OCI-LY3 (cell line): ENCODE measurements around the gene COG5.
A peak's percentile ranks its signal among the peaks of the same experiment; 100 is the strongest.

Experiments used
- H2AFZ ChIP-seq: fragments of 200-600, 300-600 bp; shearing (Covaris generic); 2 replicates; pipeline ENCODE4 v1.6.0; 2014; ENCODE audit warnings: antibody characterized with exemption, low read depth, low read length
- H3K27ac ChIP-seq: fragments of 200-600, 300-600 bp; sonication (generic); 2 replicates; pipeline ENCODE4 v1.5.1; 2014; ENCODE audit warnings: mild to moderate bottlenecking, low read length, moderate library complexity, mixed read lengths
- H3K27me3 ChIP-seq: fragments of 200-600, 300-600 bp; sonication (generic); 2 replicates; pipeline ENCODE4 v1.6.1; 2014; ENCODE audit warnings: low read depth, low read length, mixed read lengths
- H3K36me3 ChIP-seq: fragments of 200-600, 300-600 bp; sonication (generic); replicated peaks from 2 replicates; pipeline ENCODE3; 2014; ENCODE audit warnings: low read depth, low read length, mixed read lengths
- H3K4me1 ChIP-seq: fragments of 300-600, 200-600 bp; sonication (generic); 2 replicates; pipeline ENCODE4 v1.6.1; 2014; ENCODE audit warnings: low read length, mixed read lengths
- H3K4me2 ChIP-seq: fragments of 200-600, 300-600 bp; sonication (generic); 2 replicates; pipeline ENCODE4 v1.6.1; 2014; ENCODE audit warnings: low read length, mixed read lengths
- H3K4me3 ChIP-seq: fragments of 300-600, 200-600 bp; sonication (generic); 2 replicates; pipeline ENCODE4 v1.5.1; 2014; ENCODE audit warnings: antibody characterized with exemption, mild to moderate bottlenecking, low read length, moderate library complexity
- H3K79me2 ChIP-seq: fragments of 300-600, 200-600 bp; shearing (Covaris generic); 2 replicates; pipeline ENCODE4 v1.6.1; 2014; ENCODE audit warnings: mild to moderate bottlenecking, low read length, mixed read lengths
- H3K9ac ChIP-seq: fragments of 300-600, 200-600 bp; shearing (Covaris generic); 2 replicates; pipeline ENCODE4 v1.6.0; 2014; ENCODE audit warnings: mild to moderate bottlenecking, low read length, moderate library complexity
- H3K9me3 ChIP-seq: fragments of 200-600, 300-600 bp; shearing (Covaris generic); 2 replicates; pipeline ENCODE4 v1.6.1; 2014; ENCODE audit warnings: low read length, mixed read lengths; ENCODE audit not compliant: insufficient read depth
- H4K20me1 ChIP-seq: fragments of 200-600, 300-600 bp; sonication (generic); 2 replicates; pipeline ENCODE4 v1.6.1; 2016; ENCODE audit warnings: low read length, mixed read lengths; ENCODE audit not compliant: insufficient read depth
- CTCF ChIP-seq: fragments of 200-600, 300-600 bp; sonication (generic); IDR thresholded peaks from 2 replicates; pipeline ENCODE4 v1.5.1; 2014; ENCODE audit warnings: antibody characterized with exemption, low read length, low read depth
- EZH2phosphoT487 ChIP-seq: fragments of 200-600 bp; shearing (Covaris generic); IDR thresholded peaks from 2 replicates; pipeline ENCODE4 v1.6.1; 2018; ENCODE audit warnings: antibody characterized with exemption, mixed run types, low read depth

Gene COG5

GRCh38 chr7:107579885-107580715, 16.4 kb upstream of the COG5 start, which contains the start of gene BCAP29:
TSS of gene BCAP29 (plus strand) at chr7:107580246. CDS start at chr7:107580773, 527 bp downstream.
- Histone ChIP-seq H3K4me3 (peak within 1 kb of the TSS; percentile 86), H3K4me1 (peaks cover 3% of the 10 kb centered on the region; the same call in 1 of the 2 replicates), H3K9me3 (no peaks in the 10 kb centered on the region), H3K27ac (no peak within 1 kb of the TSS), H3K9ac (peak within 1 kb of the TSS; percentile 68), H2AFZ (peak within 1 kb of the TSS; percentile 81), H3K27me3 (no peaks in the 10 kb centered on the region), H3K79me2 (no peaks in the 10 kb centered on the region), H3K36me3 (peaks cover 6% of the 10 kb centered on the region), H3K4me2 (peak within 1 kb of the TSS; percentile 89), H4K20me1 (no peaks in the 10 kb centered on the region)
- TF ChIP-seq EZH2phosphoT487, result no peak
- TF ChIP-seq CTCF, result 0 out of 2 replicates have a peak, but pooled peaks have one; percentile 27

GRCh38 chr7:107579554-107579884, 15.8 kb upstream of the COG5 start:
- TF ChIP-seq CTCF (no peak), EZH2phosphoT487 (no peak)
- H3K9me3 ChIP-seq, result no peaks in the 10 kb centered on the region
- H3K27ac ChIP-seq, result no peak overlapping the region
- H3K36me3 ChIP-seq, result peaks cover 9% of the 10 kb centered on the region
- H3K4me3 ChIP-seq, result peak overlapping the region; percentile 86
- H3K79me2 ChIP-seq, result no peaks in the 10 kb centered on the region
- H3K9ac ChIP-seq, result peak overlapping the region; percentile 68
- peak overlapping the region; percentile 81 for H2AFZ ChIP-seq
- peaks cover 3% of the 10 kb centered on the region; the same call in 1 of the 2 replicates for H3K4me1 ChIP-seq
- H3K27me3 ChIP-seq, result no peaks in the 10 kb centered on the region
- no peaks in the 10 kb centered on the region for H4K20me1 ChIP-seq
- peak overlapping the region; percentile 89 for H3K4me2 ChIP-seq

DNA sequence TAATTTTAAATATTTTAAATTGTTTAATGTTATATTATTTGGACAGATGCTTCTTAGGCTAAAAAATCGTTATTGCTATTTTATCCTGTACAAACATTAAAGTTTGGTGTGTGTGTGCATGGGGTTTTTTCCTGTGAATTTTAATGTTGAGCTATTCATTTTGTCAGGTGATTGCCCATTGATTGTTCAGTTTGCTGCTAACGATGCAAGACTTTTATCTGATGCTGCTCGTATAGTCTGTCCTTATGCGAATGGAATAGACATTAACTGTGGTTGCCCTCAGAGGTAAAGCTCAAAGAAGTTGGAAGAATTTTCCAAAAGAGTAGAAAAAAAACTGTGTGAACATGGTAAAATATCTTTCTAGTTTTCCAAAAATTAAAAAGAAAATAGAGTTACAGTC, 9.8 kb upstream of the COG5 start:
- Histone ChIP-seq H3K27ac (no peak overlapping the region), H3K4me3 (no peak overlapping the region), H3K9me3 (no peaks in the 10 kb centered on the region), H2AFZ (no peak overlapping the region), H3K4me2 (no peak overlapping the region), H3K79me2 (no peaks in the 10 kb centered on the region), H3K27me3 (no peaks in the 10 kb centered on the region), H3K9ac (no peak overlapping the region), H3K4me1 (no peaks in the 10 kb centered on the region), H4K20me1 (no peaks in the 10 kb centered on the region), H3K36me3 (peaks cover 19% of the 10 kb centered on the region)
- TF ChIP-seq CTCF, result no peak
- TF ChIP-seq EZH2phosphoT487, result no peak

- Histone ChIP-seq H3K27me3 (no peaks in the 10 kb centered on the region), H3K36me3 (peaks cover 18% of the 10 kb centered on the region), H3K4me2 (no peak overlapping the region), H3K4me1 (no peaks in the 10 kb centered on the region), H2AFZ (no peak overlapping the region), H3K9ac (no peak overlapping the region), H3K27ac (no peak overlapping the region), H3K9me3 (no peaks in the 10 kb centered on the region), H3K4me3 (no peak overlapping the region), H3K79me2 (no peaks in the 10 kb centered on the region), H4K20me1 (no peaks in the 10 kb centered on the region)
- no peak for TF ChIP-seq EZH2phosphoT487
- TF ChIP-seq CTCF, result no peak
Observed at GRCh38 chr7:107570298-107570697, 6.6 kb upstream of the COG5 start.
